GM10266 (cell line): ENCODE results near the gene EML5.

Source experiments
- DNase-seq: peaks from one replicate; pipeline ENCODE4 v3.0.0; 2012; ENCODE audit errors: extremely low spot score
- CTCF ChIP-seq: IDR thresholded peaks from 2 replicates; pipeline ENCODE4 v1.5.1; 2012; ENCODE audit warnings: mild to moderate bottlenecking, low read depth; ENCODE audit not compliant: control insufficient read depth, insufficient read depth; ENCODE audit errors: missing control alignments

The EML5 gene

GRCh38 chr14:88667555-88668273 lies 125.0 kb downstream of the EML5 start:
- peak; percentile 69 for DNase-seq
- peak; percentile 87 for TF ChIP-seq CTCF

- TF ChIP-seq CTCF, result no peak
- DNase-seq, result no peak
Measured at GRCh38 chr14:88660056-88660455, 132.7 kb downstream of the EML5 start.

GRCh38 chr14:88639221-88639620 lies 153.5 kb downstream of the EML5 start:
- no peak for TF ChIP-seq CTCF

GRCh38 chr14:88632512-88632911 lies 160.2 kb downstream of the EML5 start:
- DNase-seq, result no peak
- no peak for TF ChIP-seq CTCF

More at GRCh38 chr14:88639221-88639620, 153.5 kb downstream of the EML5 start:
- no peak for DNase-seq

- no peak for TF ChIP-seq CTCF
- DNase-seq, result no peak
Measured at GRCh38 chr14:88631091-88631490, 161.7 kb downstream of the EML5 start.

- no peak for DNase-seq
- no peak for TF ChIP-seq CTCF
Measured at GRCh38 chr14:88630565-88630964, 162.2 kb downstream of the EML5 start.

GRCh38 chr14:88628462-88628861 lies 164.3 kb downstream of the EML5 start:
- no peak for TF ChIP-seq CTCF
- no peak for DNase-seq
